HepG2 (cell line): ENCODE measurements around the gene MRPL20. TPM values are rescaled to one million over a fixed set of nuclear protein-coding genes. Genes with fewer than 3 reads are reported as not detected.

Source experiments
- CBX5 ChIP-seq: sonication (generic); formaldehyde crosslinking; IDR thresholded peaks from 2 replicates; pipeline ENCODE4 v1.4.0; 2020; ENCODE audit warnings: missing genetic modification reagents, borderline replicate concordance
- DDIT3 ChIP-seq: sonication (generic); formaldehyde crosslinking; IDR thresholded peaks from 2 replicates; pipeline ENCODE4 v1.4.0; 2020; ENCODE audit warnings: mild to moderate bottlenecking, missing genetic modification reagents
- DNMT3B ChIP-seq: conservative IDR thresholded peaks from 2 replicates; pipeline ENCODE4 v1.6.1; 2016; ENCODE audit warnings: missing biosample characterization, control low read depth
- ELF3 ChIP-seq: IDR thresholded peaks from 2 replicates; pipeline ENCODE4 v1.6.1; 2016; ENCODE audit warnings: missing genetic modification reagents, missing compliant biosample characterization
- GFI1 ChIP-seq: sonication (generic); formaldehyde crosslinking; IDR thresholded peaks from 2 replicates; pipeline ENCODE4 v1.5.0; 2020; ENCODE audit warnings: missing genetic modification reagents, mild to moderate bottlenecking, borderline replicate concordance
- IRF9 ChIP-seq: sonication (generic); formaldehyde crosslinking; IDR thresholded peaks from 2 replicates; pipeline ENCODE4 v1.8.0; 2022; ENCODE audit warnings: missing genetic modification reagents, mild to moderate bottlenecking, borderline replicate concordance
- KDM3A ChIP-seq: IDR thresholded peaks from 2 replicates; pipeline ENCODE4 v1.6.1; 2018; ENCODE audit warnings: low read depth, missing compliant biosample characterization
- MAX ChIP-seq: IDR thresholded peaks from 2 replicates; pipeline ENCODE4 v1.6.1; 2012; ENCODE audit warnings: inconsistent platforms
- NFE2L1 ChIP-seq: sonication (generic); formaldehyde crosslinking; IDR thresholded peaks from 2 replicates; pipeline ENCODE4 v1.4.0; 2020; ENCODE audit warnings: missing genetic modification reagents, mild to moderate bottlenecking, borderline replicate concordance
- PCBP2 ChIP-seq: fragments of 200-400 bp; formaldehyde crosslinking; optimal IDR thresholded peaks from 2 replicates; pipeline ENCODE3; 2018; ENCODE audit warnings: low read length, low read depth; ENCODE audit not compliant: poor library complexity, severe bottlenecking
- PTBP1 ChIP-seq: fragments of 200-400 bp; formaldehyde crosslinking; IDR thresholded peaks from 2 replicates; pipeline ENCODE4 v1.6.1; 2018; ENCODE audit warnings: low read length, low read depth; ENCODE audit not compliant: poor library complexity, severe bottlenecking
- RXRA ChIP-seq: sonication (generic); formaldehyde crosslinking; IDR thresholded peaks from 2 replicates; pipeline ENCODE4 v1.5.1; 2020; ENCODE audit warnings: missing genetic modification reagents
- SMAD3 ChIP-seq: sonication (generic); formaldehyde crosslinking; IDR thresholded peaks from 2 replicates; pipeline ENCODE4 v1.4.0; 2020; ENCODE audit warnings: missing genetic modification reagents
- TAF15 ChIP-seq: fragments of 200-400 bp; formaldehyde crosslinking; IDR thresholded peaks from one replicate; pipeline ENCODE4 v1.6.1; 2018; ENCODE audit warnings: mild to moderate bottlenecking, low read depth, low read length; ENCODE audit not compliant: poor library complexity, severe bottlenecking
- U2AF1 ChIP-seq: fragments of 200-400 bp; formaldehyde crosslinking; optimal IDR thresholded peaks from 2 replicates; pipeline ENCODE3; 2017; ENCODE audit warnings: mild to moderate bottlenecking, low read depth, low read length
- ZFP62 ChIP-seq: sonication (generic); formaldehyde crosslinking; IDR thresholded peaks from 2 replicates; pipeline ENCODE4 v1.4.0; 2020; ENCODE audit warnings: missing genetic modification reagents
- ZNF318 ChIP-seq: sonication (generic); formaldehyde crosslinking; IDR thresholded peaks from 2 replicates; pipeline ENCODE4 v1.4.0; 2020; ENCODE audit warnings: mild to moderate bottlenecking, missing genetic modification reagents
- ZNF383 ChIP-seq: sonication (generic); formaldehyde crosslinking; IDR thresholded peaks from 2 replicates; pipeline ENCODE4 v1.4.0; 2020; ENCODE audit warnings: missing genetic modification reagents, mild to moderate bottlenecking, borderline replicate concordance
- ZNF563 ChIP-seq: sonication (generic); formaldehyde crosslinking; IDR thresholded peaks from 2 replicates; pipeline ENCODE4 v1.8.0; 2022; ENCODE audit warnings: mild to moderate bottlenecking, moderate library complexity, missing genetic modification reagents
- ZSCAN29 ChIP-seq: sonication (generic); formaldehyde crosslinking; conservative IDR thresholded peaks from 2 replicates; pipeline ENCODE4 v1.4.0; 2020; ENCODE audit warnings: mild to moderate bottlenecking, missing genetic modification reagents
- polyA plus RNA-seq, 8 experiments: library from polyadenylated mRNA; depleted of rRNA in 3 of 8; stranded (reverse) in 7 of 8; unstranded in 1 of 8; fragments of >200 nt; fragmentation: Illumina TruSeq in 4 of 8; extraction: Trizol in 4 of 8; gene quantifications; 2 replicates each; pipeline versions ENCODE4 v1.2.1 to v1.2.3, GENCODE V29; 2011 to 2016; ENCODE audit warnings: low read depth in 4 of 8, missing spikeins in 1 of 8, mixed read lengths in 1 of 8; ENCODE audit not compliant: insufficient read depth in 1 of 8
- total RNA-seq, 5 experiments: library from RNA; depleted of rRNA; stranded (reverse); fragments of >200 nt; fragmentation: Illumina TruSeq; extraction: Trizol; gene quantifications; 2 replicates each; pipeline ENCODE4 v1.2.3, GENCODE V29; 2016; ENCODE audit warnings: low read depth in 1 of 5

Gene MRPL20
- total and polyA plus RNA-seq, 2 of the 13 experiments (the other 11 are each of a cell fraction or from before 2014, with no cell fraction given) = 59.2 to 127 TPM

- TF ChIP-seq PTBP1 (no peak), ZFP62 (CRISPR knock-in tag) (no peak), KDM3A (peak; percentile 62), ZSCAN29 (CRISPR knock-in tag) (peak; percentile 73; the same call in 1 of the 2 replicates), RXRA (CRISPR knock-in tag) (peak; percentile 100), NFE2L1 (no peak), ZNF563 (no peak; the same call in 1 of the 2 replicates), ZNF383 (CRISPR knock-in tag) (no peak), DNMT3B (CRISPR knock-in tag) (no peak; the same call in 1 of the 2 replicates), MAX (no peak), IRF9 (CRISPR knock-in tag) (peak; percentile 98), CBX5 (peak; percentile 82; the same call in 1 of the 2 replicates), DDIT3 (CRISPR knock-in tag) (no peak), PCBP2 (no peak), SMAD3 (CRISPR knock-in tag) (peak; percentile 94), TAF15 (peak; percentile 78), ELF3 (CRISPR knock-in tag) (peak; percentile 90), ZNF318 (CRISPR knock-in tag) (peak; percentile 81), GFI1 (no peak; the same call in 1 of the 2 replicates), U2AF1 (no peak)
Measured at GRCh38 chr1:1400576-1401456, 6.3 kb downstream of the MRPL20 start (continued).
